DND-41 (cell line): Measurements from ENCODE around the gene MECP2.

Source experiments
- CTCF ChIP-seq: IDR thresholded peaks from 2 replicates; pipeline ENCODE4 v1.5.1; 2012; ENCODE audit warnings: borderline replicate concordance, low read length, moderate library complexity, mild to moderate bottlenecking; ENCODE audit not compliant: poor library complexity, severe bottlenecking; ENCODE audit errors: extremely low read depth
- EZH2 ChIP-seq: IDR thresholded peaks from 3 replicates; pipeline ENCODE4 v1.6.1; 2012; ENCODE audit warnings: borderline replicate concordance, low read depth, mild to moderate bottlenecking, moderate library complexity, low read length, inconsistent platforms; ENCODE audit not compliant: severe bottlenecking

GRCh38 chrX:154096140-154097002, 1.1 kb downstream of the MECP2 start:
- TF ChIP-seq CTCF (no peak), EZH2 (no peak)
